ENCODE data around the gene PLPPR1. TPM values are rescaled to one million over a fixed set of nuclear protein-coding genes. Genes with fewer than 3 reads are reported as not detected.
"Not testable (repeated sequence)": the region's sequence is repeated elsewhere in the genome, so short reads cannot be mapped to it uniquely, and the experiment has no call there.

Gene PLPPR1
- total RNA-seq, 1 donor from 2014 or later = not detected

DNA sequence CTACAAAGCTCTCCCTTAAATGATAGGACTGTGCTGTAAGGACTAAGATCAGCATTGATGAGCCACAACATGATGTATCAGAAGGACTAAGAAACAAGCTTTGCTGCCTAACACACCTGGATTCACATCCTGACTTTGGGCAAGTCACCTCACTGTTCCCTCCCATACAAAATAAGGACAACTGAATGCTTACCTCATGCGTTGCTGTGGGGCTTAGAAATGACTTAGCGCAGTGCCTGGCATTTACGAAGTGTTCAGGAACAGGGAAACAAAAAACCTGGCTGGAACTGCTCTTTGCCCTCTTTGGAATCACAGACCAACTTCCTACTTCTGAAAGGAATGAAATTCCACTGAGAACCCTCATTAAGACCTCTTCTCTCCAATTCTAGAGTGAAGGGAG, 242.6 kb downstream of the PLPPR1 start:
- H3K27ac Mint-ChIP-seq = no peak overlapping the region
- H3K4me3 Mint-ChIP-seq = no peak overlapping the region
- H3K27me3 Mint-ChIP-seq = peaks cover 2% of the 10 kb centered on the region
- no peaks in the 10 kb centered on the region for H3K4me1 Mint-ChIP-seq
- no peak for DNase-seq
- intact Hi-C loops (cut with micrococcal nuclease) = no loop called here
- H3K36me3 Mint-ChIP-seq (ENCODE audit: low read depth) = no peaks in the 10 kb centered on the region
- H3K9me3 Mint-ChIP-seq = no peaks in the 10 kb centered on the region

DNA sequence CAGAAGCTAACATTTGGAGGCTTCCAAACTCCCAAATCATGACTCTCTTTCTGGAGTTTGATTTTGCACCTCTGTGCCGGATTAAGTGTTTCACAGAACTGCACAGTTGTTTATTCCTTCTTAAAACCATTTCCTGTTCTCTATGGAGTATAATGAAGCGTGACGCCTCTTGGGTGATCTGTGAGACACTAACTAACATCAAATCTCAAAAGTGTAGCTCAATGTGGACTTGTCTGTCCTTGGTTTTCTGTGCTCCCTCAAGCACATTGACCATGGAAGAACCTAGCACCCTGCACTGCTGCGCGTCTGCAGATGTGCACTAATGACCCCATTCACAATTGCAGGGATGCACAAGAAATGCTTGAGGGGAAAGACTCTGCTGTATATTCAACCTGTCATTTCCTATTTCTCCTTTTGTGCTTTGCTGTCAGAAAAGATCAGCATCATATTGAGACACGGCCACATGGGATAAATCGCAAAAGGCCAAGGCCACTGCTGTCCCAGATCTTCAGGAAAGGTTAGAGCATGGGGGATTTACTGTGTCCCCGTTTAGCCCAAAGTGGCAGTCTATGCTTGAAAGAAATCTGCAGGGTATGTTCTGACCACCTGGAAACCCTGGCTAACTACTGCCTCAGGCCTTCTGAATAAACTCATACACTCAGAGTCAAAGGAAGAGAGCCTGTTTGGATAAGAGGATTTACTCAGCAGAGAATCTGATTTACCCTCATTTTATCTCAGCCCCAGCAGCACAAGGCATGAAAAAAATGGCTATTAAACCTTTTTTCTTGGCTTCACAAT, 246.6 kb downstream of the PLPPR1 start:
- Mint-ChIP-seq H3K9me3 (no peaks in the 10 kb centered on the region), H3K27ac (no peak overlapping the region), H3K36me3 (ENCODE audit: low read depth) (no peaks in the 10 kb centered on the region), H3K27me3 (peaks cover 3% of the 10 kb centered on the region), H3K4me3 (no peak overlapping the region), H3K4me1 (no peaks in the 10 kb centered on the region)
- no peak for DNase-seq
- intact Hi-C loops (cut with micrococcal nuclease) = no loop called here

DNA sequence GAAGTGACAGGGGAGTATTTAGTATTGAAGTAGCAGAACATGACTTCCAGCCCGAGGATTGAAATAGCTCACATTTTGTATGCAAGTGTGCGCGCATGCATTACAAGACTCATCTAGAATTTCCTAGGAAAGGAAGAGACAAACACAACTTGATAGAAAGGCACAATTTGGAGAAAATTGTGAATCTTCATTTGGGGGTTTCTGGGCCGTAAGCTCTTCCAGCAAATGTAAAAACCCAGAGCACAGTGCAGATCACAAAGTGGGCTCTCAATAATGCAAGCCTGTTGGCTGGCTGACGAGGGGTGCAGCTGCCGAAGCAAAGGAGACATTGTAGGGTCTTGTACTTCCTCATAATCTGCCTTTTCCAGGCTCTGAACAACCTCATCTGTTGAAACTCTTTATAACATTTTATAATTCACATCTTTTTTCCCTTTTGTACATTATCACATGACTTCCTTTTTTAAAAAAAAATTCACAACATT, 247.3 kb downstream of the PLPPR1 start:
- no peak overlapping the region for H3K4me3 Mint-ChIP-seq
- intact Hi-C loops (cut with micrococcal nuclease) = no loop called here
- no peak for DNase-seq
- H3K27me3 Mint-ChIP-seq = peaks cover 2% of the 10 kb centered on the region
- no peak overlapping the region for H3K27ac Mint-ChIP-seq
- H3K9me3 Mint-ChIP-seq = no peaks in the 10 kb centered on the region
- no peaks in the 10 kb centered on the region for H3K36me3 Mint-ChIP-seq (ENCODE audit: low read depth)
- no peaks in the 10 kb centered on the region for H3K4me1 Mint-ChIP-seq

DNA sequence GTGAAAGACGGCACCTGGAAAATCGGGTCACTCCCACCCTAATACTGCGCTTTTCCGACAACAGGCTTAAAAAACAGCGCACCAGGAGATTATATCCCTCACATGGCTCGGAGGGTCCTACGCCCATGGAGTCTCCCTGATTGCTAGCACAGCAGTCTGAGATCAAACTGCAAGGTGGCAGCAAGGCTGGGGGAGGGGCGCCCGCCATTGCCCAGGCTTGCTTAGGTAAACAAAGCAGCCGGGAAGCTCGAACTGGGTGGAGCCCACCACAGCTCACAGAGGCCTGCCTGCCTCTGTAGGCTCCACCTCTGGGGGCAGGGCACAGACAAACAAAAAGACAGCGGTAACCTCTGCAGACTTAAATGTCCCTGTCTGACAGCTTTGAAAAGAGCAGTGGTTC, 262.5 kb downstream of the PLPPR1 start:
- H3K4me1 Mint-ChIP-seq; H3K9me3 Mint-ChIP-seq; H3K27ac Mint-ChIP-seq; H3K36me3 Mint-ChIP-seq (ENCODE audit: low read depth); intact Hi-C loops (cut with micrococcal nuclease); H3K4me3 Mint-ChIP-seq; DNase-seq; H3K27me3 Mint-ChIP-seq: not testable (repeated sequence)

DNA sequence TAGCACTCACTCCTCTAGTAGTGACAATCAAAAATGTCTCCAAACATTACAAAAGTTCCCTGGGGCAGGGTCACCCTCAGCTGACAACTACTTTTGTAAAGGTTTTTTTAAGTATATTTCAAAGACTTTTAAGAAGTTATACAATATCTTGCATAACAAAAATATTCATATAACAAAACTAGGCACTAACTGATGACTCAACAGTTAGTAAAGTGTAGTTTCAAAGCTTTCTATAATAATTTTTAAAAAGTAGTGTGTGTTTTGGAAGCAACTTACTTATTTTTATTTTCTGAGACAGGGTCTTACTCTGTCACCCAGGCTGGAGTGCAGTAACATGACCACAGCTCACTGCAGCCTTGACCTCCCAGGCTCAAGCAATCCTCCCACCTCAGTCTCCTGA, 271.4 kb downstream of the PLPPR1 start:
- Mint-ChIP-seq H3K4me1 (no peaks in the 10 kb centered on the region), H3K27ac (no peak overlapping the region), H3K4me3 (no peak overlapping the region), H3K27me3 (no peaks in the 10 kb centered on the region), H3K36me3 (ENCODE audit: low read depth) (no peaks in the 10 kb centered on the region), H3K9me3 (no peaks in the 10 kb centered on the region)
- no peak for DNase-seq
- intact Hi-C loops (cut with micrococcal nuclease) = no loop called here

DNA sequence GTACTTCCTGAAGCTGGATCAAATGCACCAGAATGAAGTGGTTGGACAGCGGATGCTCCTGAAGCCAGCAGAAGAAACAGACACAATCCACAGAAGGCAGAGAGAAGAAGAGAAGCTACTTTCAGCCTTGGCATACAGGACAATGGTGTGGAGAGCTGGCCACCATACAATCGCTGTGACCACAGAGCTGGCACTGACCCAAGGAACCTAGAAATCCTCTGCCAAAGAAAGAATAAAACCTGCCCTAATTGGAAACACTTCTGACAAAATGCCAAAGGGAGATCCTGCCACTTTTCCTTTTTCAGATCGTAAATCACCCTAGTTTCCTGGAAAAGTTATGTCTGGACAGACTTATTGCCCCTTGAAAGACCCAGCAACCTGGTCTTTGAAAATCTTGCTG, 278.5 kb downstream of the PLPPR1 start:
- no peak overlapping the region for H3K27ac Mint-ChIP-seq
- H3K36me3 Mint-ChIP-seq (ENCODE audit: low read depth) = no peaks in the 10 kb centered on the region
- H3K27me3 Mint-ChIP-seq = no peaks in the 10 kb centered on the region
- intact Hi-C loops (cut with micrococcal nuclease) = no loop called here
- DNase-seq = no peak
- no peaks in the 10 kb centered on the region for H3K9me3 Mint-ChIP-seq
- no peaks in the 10 kb centered on the region for H3K4me1 Mint-ChIP-seq
- no peak overlapping the region for H3K4me3 Mint-ChIP-seq

DNA sequence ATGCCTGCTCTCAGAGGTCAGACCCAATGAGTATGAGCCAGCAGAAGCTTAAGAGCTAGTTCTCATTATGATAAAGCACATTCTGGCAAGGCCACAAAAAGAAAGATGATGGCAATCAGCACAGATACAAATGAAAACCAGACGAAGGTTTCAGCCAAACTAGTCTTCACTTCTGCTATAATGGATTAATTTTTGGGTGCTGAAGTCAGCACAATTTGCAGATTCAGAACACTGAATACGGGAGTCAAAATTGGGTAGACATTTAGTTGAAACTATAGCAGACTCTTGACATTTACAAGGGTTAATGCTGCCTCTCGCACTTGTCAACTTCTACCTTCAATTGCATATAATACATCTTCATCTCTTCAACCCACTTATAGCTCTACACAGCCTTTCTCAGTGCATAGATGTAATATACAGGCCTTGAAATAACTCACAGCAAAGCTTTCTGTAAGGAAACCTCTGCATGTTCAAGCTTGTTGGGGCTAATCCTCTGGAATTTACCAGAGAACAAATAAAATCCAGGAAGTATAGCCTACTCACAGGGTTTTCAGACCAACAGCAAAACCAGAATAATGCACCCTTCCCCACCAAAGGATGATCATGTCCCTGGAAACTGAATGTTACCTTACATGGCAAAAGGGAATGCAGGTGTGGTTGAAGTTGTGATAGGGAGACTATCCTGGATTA, 279.1 kb downstream of the PLPPR1 start:
- H3K36me3 Mint-ChIP-seq (ENCODE audit: low read depth) = no peaks in the 10 kb centered on the region
- H3K27me3 Mint-ChIP-seq = no peaks in the 10 kb centered on the region
- H3K4me3 Mint-ChIP-seq = no peak overlapping the region
- H3K27ac Mint-ChIP-seq = no peak overlapping the region
- DNase-seq = no peak
- no peaks in the 10 kb centered on the region for H3K4me1 Mint-ChIP-seq
- H3K9me3 Mint-ChIP-seq = no peaks in the 10 kb centered on the region
- intact Hi-C loops (cut with micrococcal nuclease) = no loop called here

DNA sequence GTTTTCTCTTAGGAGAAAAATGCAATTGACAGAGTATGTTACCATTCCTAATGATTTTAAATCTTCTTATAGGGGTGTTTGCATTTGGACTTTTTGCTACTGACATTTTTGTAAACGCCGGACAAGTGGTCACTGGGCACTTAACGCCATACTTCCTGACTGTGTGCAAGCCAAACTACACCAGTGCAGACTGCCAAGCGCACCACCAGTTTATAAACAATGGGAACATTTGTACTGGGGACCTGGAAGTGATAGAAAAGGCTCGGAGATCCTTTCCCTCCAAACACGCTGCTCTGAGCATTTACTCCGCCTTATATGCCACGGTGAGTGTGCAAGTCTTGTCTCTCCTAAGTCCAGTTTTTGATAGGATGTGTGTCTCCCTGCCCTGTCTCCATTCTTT, 280.6 kb downstream of the PLPPR1 start:
- no peaks in the 10 kb centered on the region for H3K27me3 Mint-ChIP-seq
- H3K27ac Mint-ChIP-seq = no peak overlapping the region
- intact Hi-C loops (cut with micrococcal nuclease) = no loop called here

DNA sequence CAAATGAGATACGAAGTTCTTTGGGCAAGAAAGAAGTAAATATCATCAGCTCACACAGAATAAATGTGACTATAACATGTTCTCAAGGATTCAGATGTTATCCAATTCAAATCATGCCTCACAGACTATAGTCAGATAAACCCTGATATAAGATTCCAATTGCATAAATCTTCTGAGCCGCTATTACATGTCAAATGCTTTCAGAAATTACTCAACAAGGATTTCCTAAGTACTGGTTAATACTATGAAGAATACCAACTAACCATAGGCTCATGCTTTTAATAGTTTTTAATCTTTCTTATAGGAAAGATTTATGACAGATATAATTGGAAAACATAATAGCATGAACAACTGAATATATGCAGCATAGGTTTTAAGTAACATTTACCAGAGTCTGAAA, 282.7 kb downstream of the PLPPR1 start:
- DNase-seq = no peak
- H3K27me3 Mint-ChIP-seq = no peaks in the 10 kb centered on the region
- no peak overlapping the region for H3K27ac Mint-ChIP-seq
- H3K4me1 Mint-ChIP-seq = no peaks in the 10 kb centered on the region
- intact Hi-C loops (cut with micrococcal nuclease) = loop anchor here (5.0 kb wide), 1 partner anchor 194 kb away; no protein-coding TSS in a partner anchor
- no peaks in the 10 kb centered on the region for H3K9me3 Mint-ChIP-seq
- H3K4me3 Mint-ChIP-seq = no peak overlapping the region
- no peaks in the 10 kb centered on the region for H3K36me3 Mint-ChIP-seq (ENCODE audit: low read depth)

More for the DNA sequence above, 280.6 kb downstream of the PLPPR1 start:
- DNase-seq = no peak
- H3K4me3 Mint-ChIP-seq = no peak overlapping the region
- no peaks in the 10 kb centered on the region for H3K9me3 Mint-ChIP-seq
- H3K4me1 Mint-ChIP-seq = no peaks in the 10 kb centered on the region
- no peaks in the 10 kb centered on the region for H3K36me3 Mint-ChIP-seq (ENCODE audit: low read depth)

DNA sequence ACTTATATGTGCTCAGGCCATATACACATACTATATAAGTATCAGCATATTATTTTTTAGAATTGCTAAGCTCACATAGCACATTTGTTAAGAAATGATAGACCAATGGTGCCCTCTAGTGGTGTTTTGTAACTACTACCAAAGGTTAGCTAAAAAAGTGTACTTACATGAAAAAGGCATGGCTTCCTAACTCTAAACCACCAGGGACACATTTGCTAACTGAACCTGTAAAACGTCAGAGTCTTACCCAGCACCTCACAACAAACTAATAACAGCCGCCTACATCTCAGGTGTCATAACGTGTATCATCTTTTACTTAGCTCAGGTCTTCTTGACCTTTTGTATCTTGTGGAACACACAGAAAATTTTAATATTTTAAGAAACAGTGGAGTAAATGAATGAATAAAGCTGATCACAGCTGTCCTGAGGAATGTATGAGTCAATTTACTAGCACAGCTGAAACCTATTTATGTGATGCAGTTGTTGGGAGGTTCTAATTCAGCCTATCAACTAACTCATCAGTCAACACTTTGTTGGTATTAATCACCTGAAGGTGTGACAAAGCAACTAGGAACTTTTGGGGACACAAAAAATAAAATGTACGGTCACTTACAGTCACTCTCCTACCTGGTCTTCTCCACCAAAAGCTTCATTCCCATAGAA, 283.4 kb downstream of the PLPPR1 start:
- Mint-ChIP-seq H3K27ac (no peak overlapping the region), H3K27me3 (no peaks in the 10 kb centered on the region), H3K4me1 (no peaks in the 10 kb centered on the region), H3K4me3 (no peak overlapping the region), H3K36me3 (ENCODE audit: low read depth) (no peaks in the 10 kb centered on the region), H3K9me3 (no peaks in the 10 kb centered on the region)
- DNase-seq = peak; percentile 77
- intact Hi-C loops (cut with micrococcal nuclease) = loop anchor here (5.0 kb wide), 1 partner anchor 195 kb away; no protein-coding TSS in a partner anchor

DNA sequence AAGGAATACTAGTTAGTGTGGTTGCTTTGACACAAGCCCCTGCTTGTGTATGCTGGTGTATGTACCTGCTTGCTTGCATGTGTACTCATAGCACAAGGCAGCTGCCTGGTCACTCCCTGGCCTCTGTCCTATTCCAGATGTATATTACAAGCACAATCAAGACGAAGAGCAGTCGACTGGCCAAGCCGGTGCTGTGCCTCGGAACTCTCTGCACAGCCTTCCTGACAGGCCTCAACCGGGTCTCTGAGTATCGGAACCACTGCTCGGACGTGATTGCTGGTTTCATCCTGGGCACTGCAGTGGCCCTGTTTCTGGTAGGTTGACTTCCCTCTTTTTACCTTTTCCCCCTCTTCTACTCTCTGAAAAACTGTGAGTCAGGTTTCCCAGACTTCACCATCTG, 284.1 kb downstream of the PLPPR1 start:
- Mint-ChIP-seq H3K4me1 (no peaks in the 10 kb centered on the region), H3K27me3 (no peaks in the 10 kb centered on the region), H3K36me3 (ENCODE audit: low read depth) (no peaks in the 10 kb centered on the region), H3K4me3 (no peak overlapping the region), H3K27ac (no peak overlapping the region), H3K9me3 (no peaks in the 10 kb centered on the region)
- intact Hi-C loops (cut with micrococcal nuclease) = loop anchor here (5.0 kb wide), 1 partner anchor 195 kb away; no protein-coding TSS in a partner anchor
- DNase-seq = no peak

DNA sequence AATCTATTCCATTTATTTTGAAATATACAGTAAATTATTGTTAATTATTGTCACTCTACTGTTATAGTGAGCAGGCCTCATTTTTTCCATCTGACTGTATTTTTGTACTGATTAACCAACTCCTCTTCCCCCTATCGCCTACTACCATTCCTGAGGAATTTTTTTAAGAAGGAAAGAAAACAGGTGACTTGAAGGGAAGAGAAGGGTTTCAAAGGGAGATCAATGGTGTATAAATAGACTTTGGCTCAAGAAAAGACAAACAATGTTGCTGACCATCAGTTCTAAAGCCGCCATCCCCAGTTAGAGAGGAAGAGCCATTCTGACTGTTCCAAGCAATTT, 286.6 kb downstream of the PLPPR1 start:
- H3K36me3 Mint-ChIP-seq (ENCODE audit: low read depth) = no peaks in the 10 kb centered on the region
- no peaks in the 10 kb centered on the region for H3K4me1 Mint-ChIP-seq
- no peak overlapping the region for H3K4me3 Mint-ChIP-seq
- intact Hi-C loops (cut with micrococcal nuclease) = no loop called here
- H3K9me3 Mint-ChIP-seq = no peaks in the 10 kb centered on the region
- H3K27me3 Mint-ChIP-seq = no peaks in the 10 kb centered on the region
- DNase-seq = no peak
- H3K27ac Mint-ChIP-seq = no peak overlapping the region

DNA sequence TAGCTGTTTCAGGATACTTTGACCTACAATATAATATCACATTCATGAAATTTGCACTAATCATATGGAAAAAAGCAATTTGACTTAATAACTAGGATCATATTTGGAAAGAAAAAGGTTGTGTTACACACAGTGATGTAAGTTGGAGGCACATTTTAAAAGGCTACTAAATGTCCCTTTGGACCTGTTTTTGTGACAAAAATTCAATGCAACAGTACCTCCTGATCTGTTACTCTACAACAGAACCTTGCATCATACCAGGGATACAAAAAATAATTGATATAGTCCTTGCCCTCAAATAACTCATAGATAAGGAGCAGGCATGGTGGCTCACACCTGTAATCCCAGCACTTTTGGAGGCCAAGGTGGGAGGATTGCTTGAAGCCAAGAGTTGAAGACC, 289.2 kb downstream of the PLPPR1 start:
- no peak overlapping the region for H3K27ac Mint-ChIP-seq
- no peak for DNase-seq
- intact Hi-C loops (cut with micrococcal nuclease) = no loop called here
- H3K9me3 Mint-ChIP-seq = no peaks in the 10 kb centered on the region
- no peak overlapping the region for H3K4me3 Mint-ChIP-seq
- H3K27me3 Mint-ChIP-seq = no peaks in the 10 kb centered on the region
- H3K4me1 Mint-ChIP-seq = no peaks in the 10 kb centered on the region
- no peaks in the 10 kb centered on the region for H3K36me3 Mint-ChIP-seq (ENCODE audit: low read depth)

DNA sequence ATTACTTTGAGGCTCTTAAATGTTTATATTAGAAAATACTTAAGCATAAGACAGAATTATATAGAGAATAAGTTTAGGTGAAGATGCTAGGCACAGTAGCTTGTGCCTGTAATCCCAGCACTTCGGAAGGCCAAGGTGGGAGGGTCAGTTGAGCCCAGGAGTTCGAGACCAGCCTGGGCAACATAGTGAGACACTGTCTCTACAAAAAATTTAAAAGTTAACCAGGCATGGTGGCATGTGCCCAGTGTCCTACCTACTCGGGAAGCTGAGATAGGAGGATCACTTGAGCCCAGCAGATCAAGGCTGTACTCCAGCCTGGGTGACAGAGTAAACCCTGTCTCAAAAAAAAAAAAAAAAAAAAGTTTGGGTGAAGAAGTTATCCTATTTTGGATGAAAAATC, 294.6 kb downstream of the PLPPR1 start:
- Mint-ChIP-seq H3K9me3 (no peaks in the 10 kb centered on the region), H3K4me3 (no peak overlapping the region), H3K27ac (no peak overlapping the region), H3K36me3 (ENCODE audit: low read depth) (no peaks in the 10 kb centered on the region), H3K27me3 (peaks cover 1% of the 10 kb centered on the region), H3K4me1 (no peaks in the 10 kb centered on the region)
- DNase-seq = no peak
- intact Hi-C loops (cut with micrococcal nuclease) = no loop called here

Data from activated CD4-positive, alpha-beta T cell treated with anti-CD3 and anti-CD28 coated beads, Interleukin-2, amount 10 ng/mL, durations not matched to agents 24 days and 14 days (primary cell).